Amniotic epithelial cell (primary cell): ENCODE data around the gene IMPACT.

Experiments used
- DNase-seq: peaks from one replicate; pipeline ENCODE4 v3.0.0-alpha.2; 2010; ENCODE audit warnings: low read depth

Gene IMPACT

GRCh38 chr18:24479371-24479770 is 52.9 kb downstream of the IMPACT start:
- DNase-seq, result no peak

GRCh38 chr18:24482821-24483220 is 56.4 kb downstream of the IMPACT start:
- no peak for DNase-seq

- DNase-seq, result no peak
These were observed 59.2 kb downstream of the IMPACT start for GRCh38 chr18:24485681-24486080.

- DNase-seq, result no peak
These were observed 60.2 kb downstream of the IMPACT start for GRCh38 chr18:24486684-24487083.

- DNase-seq, result peak; percentile 22
These were observed 62.5 kb downstream of the IMPACT start for GRCh38 chr18:24488824-24489493.

GRCh38 chr18:24490539-24490938 is 64.1 kb downstream of the IMPACT start:
- no peak for DNase-seq

GRCh38 chr18:24491927-24492834 is 65.7 kb downstream of the IMPACT start:
- DNase-seq, result no peak

GRCh38 chr18:24494586-24494985 is 68.1 kb downstream of the IMPACT start:
- DNase-seq, result no peak

- DNase-seq, result peak; percentile 40
These were observed 70.7 kb downstream of the IMPACT start for GRCh38 chr18:24497031-24497754.

GRCh38 chr18:24499814-24500213 is 73.3 kb downstream of the IMPACT start:
- DNase-seq, result no peak

GRCh38 chr18:24500217-24500616 is 73.7 kb downstream of the IMPACT start:
- DNase-seq, result no peak

- no peak for DNase-seq
These were observed 74.3 kb downstream of the IMPACT start for GRCh38 chr18:24500766-24501165.

GRCh38 chr18:24502667-24503523 is 76.4 kb downstream of the IMPACT start:
- DNase-seq, result no peak
